HG03558 (cell line): ENCODE results near the gene C12orf42.

Source experiments
- ATAC-seq: cut with Tn5 transposase; IDR thresholded peaks from one replicate; pipeline ENCODE4 v1.9.1; 2021; ENCODE audit warnings: moderate number of reproducible peaks; ENCODE audit not compliant: unreplicated experiment; ENCODE audit errors: extremely low read depth

C12orf42 gene

GRCh38 chr12:103353913-103354312 is 141.9 kb downstream of the C12orf42 start:
- ATAC-seq, result no peak

- no peak for ATAC-seq
Observed at GRCh38 chr12:103350116-103350515, 145.7 kb downstream of the C12orf42 start.

- no peak for ATAC-seq
Observed at GRCh38 chr12:103348935-103349334, 146.8 kb downstream of the C12orf42 start.

GRCh38 chr12:103336940-103337339 is 158.8 kb downstream of the C12orf42 start:
- ATAC-seq, result no peak

- no peak for ATAC-seq
Observed at GRCh38 chr12:103334466-103334865, 161.3 kb downstream of the C12orf42 start.

- no peak for ATAC-seq
Observed at GRCh38 chr12:103333676-103334075, 162.1 kb downstream of the C12orf42 start.

GRCh38 chr12:103331643-103332042 is 164.1 kb downstream of the C12orf42 start:
- no peak for ATAC-seq

- no peak for ATAC-seq
Observed at GRCh38 chr12:103330672-103331071, 165.1 kb downstream of the C12orf42 start.

- no peak for ATAC-seq
Observed at GRCh38 chr12:103327676-103328075, 168.1 kb downstream of the C12orf42 start.

GRCh38 chr12:103326190-103326589 is 169.6 kb downstream of the C12orf42 start:
- ATAC-seq, result no peak

- no peak for ATAC-seq
Observed at GRCh38 chr12:103318566-103318965, 177.2 kb downstream of the C12orf42 start.

GRCh38 chr12:103317220-103317619 is 178.5 kb downstream of the C12orf42 start:
- ATAC-seq, result no peak

GRCh38 chr12:103314786-103315185 is 181.0 kb downstream of the C12orf42 start:
- no peak for ATAC-seq

GRCh38 chr12:103313894-103314293 is 181.9 kb downstream of the C12orf42 start:
- no peak for ATAC-seq

- no peak for ATAC-seq
Observed at GRCh38 chr12:103312742-103313354, 182.9 kb downstream of the C12orf42 start.

GRCh38 chr12:103310546-103311270 is 185.1 kb downstream of the C12orf42 start:
- no peak for ATAC-seq

- no peak for ATAC-seq
Observed at GRCh38 chr12:103308396-103308795, 187.4 kb downstream of the C12orf42 start.

GRCh38 chr12:103303484-103303883 is 192.3 kb downstream of the C12orf42 start:
- no peak for ATAC-seq

- ATAC-seq, result no peak
Observed at GRCh38 chr12:103301642-103302591, 193.9 kb downstream of the C12orf42 start.

- ATAC-seq, result no peak
Observed at GRCh38 chr12:103288016-103288415, 207.8 kb downstream of the C12orf42 start.

GRCh38 chr12:103282124-103282523 is 213.6 kb downstream of the C12orf42 start:
- ATAC-seq, result no peak
